Small intestine (tissue), 7 donors: ENCODE results near the gene PCDH12. TPM values are rescaled to one million over a fixed set of nuclear protein-coding genes. Genes with fewer than 3 reads are reported as not detected.

Experiments used
- DNase-seq, 2 donors: peaks; one replicate each; pipeline versions ENCODE4 v3.0.0 to v3.0.0-alpha.2; 2013
- FAIRE-seq: peaks from 2 replicates; lab custom pipeline; 2012; peaks lifted over from hg19 to GRCh38; lab: Jason Lieb, UNC
- H3K27ac ChIP-seq, 3 donors: one replicate each; pipeline ENCODE4 v1.5.1; 2013; ENCODE audit warnings: low read length in 2 of 3, mild to moderate bottlenecking in 2 of 3, control low read depth in 1 of 3, inconsistent platforms in 1 of 3, low read depth in 1 of 3, moderate library complexity in 1 of 3
- H3K27me3 ChIP-seq, 3 donors: one replicate each; pipeline ENCODE4 v1.6.1; 2013; ENCODE audit warnings: low read length in 3 of 3, inconsistent platforms in 1 of 3; ENCODE audit not compliant: control insufficient read depth in 3 of 3, insufficient read depth in 3 of 3
- H3K36me3 ChIP-seq, 3 donors: one replicate each; pipeline ENCODE4 v1.6.1; 2013; ENCODE audit warnings: low read length in 3 of 3, inconsistent platforms in 1 of 3, low read depth in 1 of 3, mild to moderate bottlenecking in 1 of 3, moderate library complexity in 1 of 3; ENCODE audit not compliant: control insufficient read depth in 3 of 3, insufficient read depth in 2 of 3
- H3K4me1 ChIP-seq, 3 donors: one replicate each; pipeline ENCODE4 v1.6.1; 2013; ENCODE audit warnings: low read length in 2 of 3, inconsistent platforms in 1 of 3, low read depth in 1 of 3, mild to moderate bottlenecking in 1 of 3, moderate library complexity in 1 of 3; ENCODE audit not compliant: control insufficient read depth in 3 of 3, insufficient read depth in 2 of 3
- H3K4me3 ChIP-seq, 3 donors: one replicate each; pipeline ENCODE4 v1.5.1; 2013; ENCODE audit warnings: low read length in 3 of 3, control low read depth in 1 of 3, inconsistent platforms in 1 of 3, low read depth in 1 of 3, mild to moderate bottlenecking in 1 of 3, moderate library complexity in 1 of 3
- H3K9me3 ChIP-seq, 2 donors: one replicate each; pipeline ENCODE4 v1.6.1; 2013; ENCODE audit warnings: low read depth in 1 of 2, low read length in 1 of 2; ENCODE audit not compliant: control insufficient read depth in 2 of 2, insufficient read depth in 1 of 2
- WGBS, 3 donors: extraction: QIAGEN DNeasy Blood & Tissue Kit; methylation state at CpG; one replicate each; pipeline ENCODE4 v1.1.7; 2013; 5-methylcytosine and 5-hydroxymethylcytosine counted together
- polyA plus RNA-seq, 4 donors: library from polyadenylated mRNA; stranded (reverse) in 3 of 4; unstranded in 1 of 4; fragments of 200-250 nt in 3 of 4; fragments of 120-200 nt in 1 of 4; gene quantifications; one replicate each; pipeline versions ENCODE4 v1.2.1 to v1.2.3, GENCODE V29; 2013
- donor health status: healthy with polysubstance abuse.
- donor health status: control.
- donor health status: control.
- donor health status: Bipolar disorder and iron deficiency.
- donor health status: healthy.

Gene PCDH12
- polyA plus RNA-seq, 4 donors, result under 0.01 to 5.1 (median 2.6) TPM; not detected in 1

DNA sequence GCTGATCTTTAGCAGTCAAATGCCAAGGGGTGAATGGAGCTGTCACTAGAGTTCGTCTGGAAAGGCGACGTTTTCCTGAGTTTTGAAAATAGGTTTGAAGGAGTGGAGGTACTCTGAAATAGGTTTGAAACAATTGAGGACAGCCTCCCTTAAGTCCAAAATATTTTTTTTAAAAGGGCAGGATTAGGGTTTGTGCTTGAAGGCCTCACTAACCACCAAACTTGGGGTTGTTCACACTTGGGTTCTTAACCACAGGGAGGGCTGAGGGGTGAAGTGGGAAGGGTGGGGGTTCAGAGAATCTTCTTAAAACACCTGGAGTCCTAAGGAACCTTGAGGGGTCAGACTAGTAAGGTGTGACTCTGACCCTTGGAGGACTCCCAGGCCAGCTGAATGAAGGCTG lies 3.5 kb upstream of the PCDH12 start:
- H3K27ac ChIP-seq, result no peak overlapping the region
- WGBS, 3 donors, result 92 to 98% (median 95%) methylated on average over 3 of the region's 3 CpGs
- no peak overlapping the region for H3K4me3 ChIP-seq
- peaks cover 0 to 2% (median 0%) of the 10 kb centered on the region in 3 donors for H3K36me3 ChIP-seq
- FAIRE-seq (no peak), DNase-seq (no peak)
- no peaks in the 10 kb centered on the region for H3K9me3 ChIP-seq
- peaks cover 0 to 14% (median 6%) of the 10 kb centered on the region in 3 donors for H3K4me1 ChIP-seq
- H3K27me3 ChIP-seq, result no peaks in the 10 kb centered on the region

- H3K4me1 ChIP-seq, result peaks cover 0 to 14% (median 6%) of the 10 kb centered on the region in 3 donors
- no peak overlapping the region for H3K27ac ChIP-seq
- no peak overlapping the region for H3K4me3 ChIP-seq
- WGBS, 3 donors, result 28 to 30% (median 30%) methylated on average over 14 of the region's 14 CpGs
- FAIRE-seq (no peak), DNase-seq (peak; percentile 94 to 95)
- no peaks in the 10 kb centered on the region for H3K9me3 ChIP-seq
- peaks cover 0 to 7% (median 0%) of the 10 kb centered on the region in 3 donors for H3K36me3 ChIP-seq
- no peaks in the 10 kb centered on the region for H3K27me3 ChIP-seq
These were observed 2.7 kb upstream of the PCDH12 start for GRCh38 chr5:141960449-141961323.

DNA sequence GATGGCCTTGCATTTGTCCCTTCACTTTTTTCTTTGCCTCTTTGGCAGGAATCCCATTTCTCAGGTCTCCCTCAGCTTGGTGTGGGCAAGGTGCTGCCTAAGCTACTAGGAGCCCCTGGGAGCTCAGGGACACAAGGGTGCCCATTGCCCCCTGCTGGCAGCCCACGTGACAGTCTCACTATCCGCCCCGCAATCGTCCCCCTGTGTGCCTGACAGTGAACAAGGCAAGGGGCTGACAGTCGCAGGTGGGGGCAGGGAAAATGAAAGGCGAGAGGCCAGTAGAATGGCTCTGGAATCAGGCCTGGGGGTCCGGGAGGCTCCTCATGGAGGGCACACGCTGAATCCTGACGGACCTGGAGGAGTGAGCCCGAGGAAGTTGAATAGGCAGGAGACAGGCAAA lies 2.0 kb upstream of the PCDH12 start:
- 68 to 69% (median 69%) methylated on average over 10 of the region's 10 CpGs for WGBS, 3 donors
- no peaks in the 10 kb centered on the region for H3K27me3 ChIP-seq
- no peak overlapping the region for H3K4me3 ChIP-seq
- no peak overlapping the region for H3K27ac ChIP-seq
- no peak for FAIRE-seq
- no peak for DNase-seq
- no peaks in the 10 kb centered on the region for H3K9me3 ChIP-seq
- peaks cover 0 to 10% (median 0%) of the 10 kb centered on the region in 3 donors for H3K36me3 ChIP-seq
- peaks cover 0 to 14% (median 6%) of the 10 kb centered on the region in 3 donors for H3K4me1 ChIP-seq

DNA sequence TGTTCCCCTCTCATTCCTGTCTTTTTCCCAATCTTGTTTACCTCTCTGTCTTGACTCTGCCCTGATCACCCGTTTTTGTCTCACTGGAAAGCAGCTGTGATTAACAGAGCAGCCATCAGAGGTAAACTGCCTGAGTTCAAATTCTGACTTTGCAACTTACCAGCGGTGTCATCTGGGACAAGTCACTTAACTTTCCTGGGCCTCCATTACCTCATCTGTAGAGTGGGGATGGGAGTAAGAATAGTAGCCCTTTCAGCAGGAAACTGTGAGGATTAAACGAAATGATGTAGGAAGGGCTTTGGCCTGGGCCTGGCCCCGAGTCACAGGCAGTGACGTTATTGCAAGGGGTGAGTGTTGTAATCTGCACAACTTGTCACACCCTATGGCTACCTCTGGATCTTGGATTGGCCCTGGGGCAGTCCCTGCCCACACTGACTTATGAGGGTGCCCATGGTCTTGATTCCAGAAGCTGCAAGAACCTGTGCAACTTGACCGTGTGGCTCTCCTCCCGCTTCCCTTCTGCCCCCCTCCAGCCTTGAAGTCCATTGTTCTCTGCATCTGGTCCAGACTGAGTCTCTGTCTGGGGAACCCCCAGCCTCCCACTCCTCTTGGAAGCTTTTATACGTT lies 657 bp upstream of the PCDH12 start:
- no peak for DNase-seq
- FAIRE-seq, result no peak
- WGBS, 3 donors, result 58 to 61% (median 58%) methylated on average over 8 of the region's 8 CpGs
- Histone ChIP-seq H3K4me1 (peaks cover 0 to 14% (median 6%) of the 10 kb centered on the region in 3 donors), H3K36me3 (peaks cover 0 to 10% (median 0%) of the 10 kb centered on the region in 3 donors), H3K9me3 (no peaks in the 10 kb centered on the region), H3K27ac (peak overlapping the region in 2 of 3 donors; percentile 54 to 83), H3K27me3 (no peaks in the 10 kb centered on the region), H3K4me3 (no peak overlapping the region)

DNA sequence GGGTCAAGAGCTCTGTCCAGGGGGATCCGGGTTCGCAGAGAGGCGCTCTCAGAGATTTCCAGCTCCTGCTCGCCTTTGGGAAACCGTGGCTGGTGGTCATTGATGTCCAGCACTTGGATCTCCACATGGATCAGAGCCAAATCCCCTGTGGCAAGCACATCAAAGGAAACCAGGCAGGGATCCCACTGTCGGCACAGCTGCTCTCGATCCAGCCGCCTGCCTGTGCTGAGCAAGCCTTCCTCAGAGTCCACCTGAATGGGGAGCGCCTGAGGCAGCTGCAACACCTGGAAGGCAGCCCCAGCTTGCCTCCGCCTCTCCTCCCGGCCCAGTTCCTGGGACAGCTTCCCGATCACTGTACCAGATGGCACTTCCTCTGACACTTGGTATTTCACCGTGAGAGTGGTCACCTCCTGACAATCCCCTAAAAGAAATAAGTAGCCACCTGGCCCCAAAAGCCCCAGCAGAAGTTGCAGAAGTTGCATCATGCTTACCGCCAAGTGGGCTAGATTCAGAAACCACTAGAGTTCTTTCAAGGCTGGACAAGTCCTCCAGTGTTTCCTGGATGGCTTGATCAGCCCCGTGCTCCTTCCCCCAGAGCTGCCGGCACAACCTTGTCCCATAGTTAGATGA lies 520 bp downstream of the PCDH12 start:
- WGBS, 3 donors, result 66 to 78% (median 75%) methylated on average over 16 of the region's 16 CpGs
- DNase-seq (no peak), FAIRE-seq (no peak)
- H3K9me3 ChIP-seq, result no peaks in the 10 kb centered on the region
- H3K27me3 ChIP-seq, result no peaks in the 10 kb centered on the region
- peak overlapping the region in 2 of 3 donors; percentile 54 to 83 for H3K27ac ChIP-seq
- peak overlapping the region in 1 of 3 donors; percentile 11 for H3K4me3 ChIP-seq
- H3K36me3 ChIP-seq, result peaks cover 0 to 10% (median 0%) of the 10 kb centered on the region in 3 donors
- peaks cover 0 to 14% (median 6%) of the 10 kb centered on the region in 3 donors for H3K4me1 ChIP-seq

- no peak for DNase-seq
- H3K36me3 ChIP-seq, result peaks cover 0 to 18% (median 0%) of the 10 kb centered on the region in 3 donors
- H3K27me3 ChIP-seq, result no peaks in the 10 kb centered on the region
- no peak overlapping the region for H3K27ac ChIP-seq
- WGBS, 3 donors, result 86 to 98% (median 97%) methylated on average over 2 of the region's 2 CpGs
- H3K9me3 ChIP-seq, result no peaks in the 10 kb centered on the region
- no peak for FAIRE-seq
- H3K4me3 ChIP-seq, result no peak overlapping the region
- H3K4me1 ChIP-seq, result peaks cover 0 to 6% (median 0%) of the 10 kb centered on the region in 3 donors
These were observed 3.8 kb downstream of the PCDH12 start for GRCh38 chr5:141954194-141954593.

DNA sequence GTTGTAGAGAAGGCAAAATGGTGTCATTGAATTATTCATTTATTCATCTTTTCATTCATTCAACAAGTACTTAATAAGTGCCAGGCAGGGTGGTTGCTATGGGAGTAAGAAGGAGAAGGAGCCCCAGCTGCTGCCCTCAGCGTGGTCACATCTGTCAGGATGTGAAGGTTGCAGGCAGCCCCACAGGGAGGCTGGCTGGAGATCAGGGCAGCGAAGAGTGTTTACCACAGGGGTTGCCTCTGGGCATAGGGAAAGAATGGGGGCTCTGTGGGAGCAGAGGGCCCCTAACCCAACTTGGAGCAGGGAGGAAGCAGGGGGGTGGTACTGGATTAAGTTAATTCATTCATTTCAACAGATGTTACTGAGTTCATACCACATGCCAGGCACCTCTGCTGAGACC lies 6.0 kb downstream of the PCDH12 start:
- Histone ChIP-seq H3K36me3 (peaks cover 0 to 19% (median 0%) of the 10 kb centered on the region in 3 donors), H3K27ac (no peak overlapping the region), H3K4me3 (no peak overlapping the region), H3K27me3 (no peaks in the 10 kb centered on the region), H3K9me3 (no peaks in the 10 kb centered on the region), H3K4me1 (no peaks in the 10 kb centered on the region)
- DNase-seq (no peak), FAIRE-seq (no peak)
- 75 to 94% (median 81%) methylated on average over 2 of the region's 2 CpGs for WGBS, 3 donors

DNA sequence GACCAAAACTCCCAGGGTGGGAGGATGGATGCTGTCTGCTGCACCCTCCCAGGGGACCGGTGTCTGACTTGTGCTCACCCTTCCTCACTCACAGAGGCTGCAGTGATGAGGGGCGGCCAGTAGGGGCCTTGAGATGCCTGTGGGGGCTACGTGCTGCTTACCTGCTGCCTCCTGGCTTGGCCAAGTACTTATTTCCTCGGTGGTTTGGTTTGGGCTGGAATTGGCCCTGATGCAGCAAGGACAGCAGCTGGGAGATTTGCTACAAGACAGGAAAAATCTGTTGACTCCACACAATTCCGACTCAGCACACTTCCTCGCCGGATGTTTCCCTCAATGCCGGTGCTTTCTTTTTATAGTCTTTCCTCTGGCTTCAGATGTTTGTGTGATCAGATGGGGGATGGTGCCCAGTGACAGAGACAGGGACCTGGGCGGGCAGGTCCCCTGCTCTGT lies 6.6 kb downstream of the PCDH12 start:
- Histone ChIP-seq H3K9me3 (no peaks in the 10 kb centered on the region), H3K4me3 (no peak overlapping the region), H3K4me1 (peaks cover 0 to 2% (median 0%) of the 10 kb centered on the region in 3 donors), H3K27me3 (no peaks in the 10 kb centered on the region), H3K36me3 (peaks cover 0 to 17% (median 0%) of the 10 kb centered on the region in 3 donors), H3K27ac (no peak overlapping the region)
- FAIRE-seq, result no peak
- WGBS, 3 donors, result 41 to 68% (median 56%) methylated on average over 9 of the region's 9 CpGs
- no peak for DNase-seq
